ENCODE results near the gene MYCBP2.
"Not testable (repeated sequence)": the region's sequence is repeated elsewhere in the genome, so short reads cannot be mapped to it uniquely, and the experiment has no call there.

The MYCBP2 gene

DNA sequence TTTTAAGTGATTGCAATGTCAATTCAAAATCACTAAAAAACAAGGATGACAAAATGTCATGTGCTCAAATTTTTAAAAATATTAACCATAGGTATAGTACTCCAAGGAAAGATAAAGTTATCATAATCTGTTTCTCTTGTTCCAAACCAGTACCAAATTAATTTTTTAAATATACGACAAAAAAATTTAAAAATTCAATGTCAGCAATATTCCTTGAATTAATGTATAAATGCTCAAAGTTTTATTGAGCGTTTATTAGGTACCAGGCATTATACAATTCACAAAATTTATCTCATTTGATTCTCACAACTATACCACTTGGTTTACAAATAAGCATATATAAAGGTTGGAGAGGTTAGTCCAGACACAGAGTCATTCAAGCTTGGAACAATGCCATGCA is 64.7 kb downstream of the MYCBP2 start:
- H3K27ac ChIP-seq (ENCODE audit: insufficient read depth in 1 of 2, low read depth in 1 of 2, low read length in 2 of 2, poor library complexity in 1 of 2, severe bottlenecking in 2 of 2) = no peak overlapping the region
- POLR2A ChIA-PET = no interaction called here
- no peaks in the 10 kb centered on the region for H3K4me1 ChIP-seq (ENCODE audit: control extremely low read depth in 1 of 4, control insufficient read depth in 4 of 4, insufficient read depth in 4 of 4, low read length in 3 of 4)
- no peaks in the 10 kb centered on the region for H3K9me3 ChIP-seq (ENCODE audit: control extremely low read depth in 1 of 5, control insufficient read depth in 4 of 5, insufficient read depth in 2 of 5, low read depth in 1 of 5, low read length in 4 of 5)
- DNase-seq = no peak
- whole genome bisulfite sequencing (ENCODE audit: insufficient coverage) = no CpG with 5 or more reads among the region's 2 CpGs
- H3K27me3 ChIP-seq (replicated peaks in 2 of 5; ENCODE audit: control insufficient read depth in 4 of 5, insufficient read depth in 5 of 5, low read length in 4 of 5) = no peaks in the 10 kb centered on the region
- H3K4me3 ChIP-seq (ENCODE audit: control insufficient read depth in 1 of 7, extremely low read depth in 1 of 7, insufficient read depth in 4 of 7, low read depth in 2 of 7, low read length in 6 of 7) = no peak overlapping the region
- H3K36me3 ChIP-seq (ENCODE audit: control insufficient read depth in 4 of 4, insufficient read depth in 4 of 4, low read length in 3 of 4) = peaks cover 35 to 64% (median 48%) of the 10 kb centered on the region in 4 experiments
- CTCF ChIA-PET = no interaction called here

DNA sequence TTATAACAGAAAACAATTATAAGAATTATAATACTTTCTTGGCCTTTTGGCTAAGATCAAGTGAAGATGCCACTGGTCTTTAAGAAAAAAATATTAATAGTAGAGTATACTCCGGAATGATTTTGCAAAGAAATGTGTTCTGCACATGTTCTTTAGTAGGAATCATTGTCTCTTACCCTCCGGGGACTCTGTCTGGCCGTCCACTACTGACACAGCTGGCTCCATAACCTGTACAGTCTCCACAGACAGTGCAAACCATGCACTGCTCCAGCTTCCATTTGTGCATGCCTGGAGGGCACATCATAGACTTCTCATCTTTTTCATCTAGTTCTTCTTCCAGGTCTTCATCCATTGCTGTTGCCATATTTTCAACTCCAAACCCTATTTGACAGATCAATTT is 75.9 kb downstream of the MYCBP2 start:
- peaks cover 14 to 37% (median 20%) of the 10 kb centered on the region in 4 experiments for H3K36me3 ChIP-seq (ENCODE audit: control insufficient read depth in 4 of 4, insufficient read depth in 4 of 4, low read length in 3 of 4)
- WGBS (ENCODE audit: insufficient coverage) = 100% methylated on average over 3 of the region's 3 CpGs
- CTCF ChIA-PET = no interaction called here

DNA sequence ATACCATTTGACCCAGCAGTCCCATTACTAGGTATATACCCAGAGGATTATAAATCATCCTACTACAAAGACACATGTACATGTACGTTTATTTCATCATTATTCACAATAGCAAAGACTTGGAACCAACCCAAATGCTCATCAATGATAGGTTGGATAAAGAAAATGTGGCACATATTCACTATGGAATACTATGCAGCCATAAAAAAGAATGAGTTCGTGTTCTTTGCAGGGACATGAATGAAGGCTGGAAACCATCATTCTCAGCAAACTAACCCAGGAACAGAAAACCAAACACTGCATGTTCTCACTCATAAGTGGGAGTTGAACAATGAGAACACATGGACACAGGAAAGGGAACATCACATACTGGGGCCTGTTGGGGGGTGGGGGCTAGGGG is 81.7 kb downstream of the MYCBP2 start:
- no CpG with 5 or more reads among the region's 2 CpGs for WGBS (ENCODE audit: insufficient coverage)
- H3K4me1 ChIP-seq (ENCODE audit: control extremely low read depth in 1 of 4, control insufficient read depth in 4 of 4, insufficient read depth in 4 of 4, low read length in 3 of 4); H3K27ac ChIP-seq (ENCODE audit: insufficient read depth in 1 of 2, low read depth in 1 of 2, low read length in 2 of 2, poor library complexity in 1 of 2, severe bottlenecking in 2 of 2); H3K27me3 ChIP-seq (replicated peaks in 2 of 5; ENCODE audit: control insufficient read depth in 4 of 5, insufficient read depth in 5 of 5, low read length in 4 of 5); CTCF ChIA-PET; H3K9me3 ChIP-seq (ENCODE audit: control extremely low read depth in 1 of 5, control insufficient read depth in 4 of 5, insufficient read depth in 2 of 5, low read depth in 1 of 5, low read length in 4 of 5); H3K4me3 ChIP-seq (ENCODE audit: control insufficient read depth in 1 of 7, extremely low read depth in 1 of 7, insufficient read depth in 4 of 7, low read depth in 2 of 7, low read length in 6 of 7); POLR2A ChIA-PET; DNase-seq: not testable (repeated sequence)
- H3K36me3 ChIP-seq (ENCODE audit: control insufficient read depth in 4 of 4, insufficient read depth in 4 of 4, low read length in 3 of 4) = peaks cover 22 to 52% (median 30%) of the 10 kb centered on the region in 4 experiments

More for the DNA sequence above, 75.9 kb downstream of the MYCBP2 start:
- POLR2A ChIA-PET = no interaction called here
- Histone ChIP-seq H3K27me3 (replicated peaks in 2 of 5; ENCODE audit: control insufficient read depth in 4 of 5, insufficient read depth in 5 of 5, low read length in 4 of 5) (no peaks in the 10 kb centered on the region), H3K4me1 (ENCODE audit: control extremely low read depth in 1 of 4, control insufficient read depth in 4 of 4, insufficient read depth in 4 of 4, low read length in 3 of 4) (no peaks in the 10 kb centered on the region), H3K9me3 (ENCODE audit: control extremely low read depth in 1 of 5, control insufficient read depth in 4 of 5, insufficient read depth in 2 of 5, low read depth in 1 of 5, low read length in 4 of 5) (no peaks in the 10 kb centered on the region), H3K4me3 (ENCODE audit: control insufficient read depth in 1 of 7, extremely low read depth in 1 of 7, insufficient read depth in 4 of 7, low read depth in 2 of 7, low read length in 6 of 7) (no peak overlapping the region), H3K27ac (ENCODE audit: insufficient read depth in 1 of 2, low read depth in 1 of 2, low read length in 2 of 2, poor library complexity in 1 of 2, severe bottlenecking in 2 of 2) (no peak overlapping the region)
- DNase-seq = no peak

DNA sequence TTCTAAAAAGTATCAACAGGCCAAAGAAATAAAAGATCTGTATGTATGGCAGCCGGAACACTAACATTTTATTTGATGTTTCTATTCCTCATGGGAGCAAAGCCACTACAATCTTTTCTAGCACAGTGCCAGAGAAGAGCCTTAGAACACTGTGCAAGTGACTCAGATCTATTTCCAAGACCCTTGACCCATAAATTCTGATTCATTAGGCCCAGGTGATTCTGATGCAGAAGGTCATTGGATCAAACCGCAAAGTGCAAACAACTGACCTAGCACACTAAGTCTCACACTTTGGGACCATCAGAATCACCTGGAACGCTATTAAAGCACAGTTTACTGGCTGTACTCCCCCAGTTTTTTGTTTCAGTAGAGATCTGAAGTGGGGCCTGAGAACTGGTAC is 87.6 kb downstream of the MYCBP2 start:
- H3K4me1 ChIP-seq (ENCODE audit: control extremely low read depth in 1 of 4, control insufficient read depth in 4 of 4, insufficient read depth in 4 of 4, low read length in 3 of 4) = no peaks in the 10 kb centered on the region
- no peaks in the 10 kb centered on the region for H3K9me3 ChIP-seq (ENCODE audit: control extremely low read depth in 1 of 5, control insufficient read depth in 4 of 5, insufficient read depth in 2 of 5, low read depth in 1 of 5, low read length in 4 of 5)
- CTCF ChIA-PET = no interaction called here
- POLR2A ChIA-PET = no interaction called here
- no peak for DNase-seq
- H3K27me3 ChIP-seq (replicated peaks in 2 of 5; ENCODE audit: control insufficient read depth in 4 of 5, insufficient read depth in 5 of 5, low read length in 4 of 5) = no peaks in the 10 kb centered on the region
- 100% methylated on average over 3 of the region's 3 CpGs for WGBS (ENCODE audit: insufficient coverage)
- H3K36me3 ChIP-seq (ENCODE audit: control insufficient read depth in 4 of 4, insufficient read depth in 4 of 4, low read length in 3 of 4) = peaks cover 14 to 61% (median 25%) of the 10 kb centered on the region in 4 experiments
- no peak overlapping the region for H3K27ac ChIP-seq (ENCODE audit: insufficient read depth in 1 of 2, low read depth in 1 of 2, low read length in 2 of 2, poor library complexity in 1 of 2, severe bottlenecking in 2 of 2)
- H3K4me3 ChIP-seq (ENCODE audit: control insufficient read depth in 1 of 7, extremely low read depth in 1 of 7, insufficient read depth in 4 of 7, low read depth in 2 of 7, low read length in 6 of 7) = no peak overlapping the region

DNA sequence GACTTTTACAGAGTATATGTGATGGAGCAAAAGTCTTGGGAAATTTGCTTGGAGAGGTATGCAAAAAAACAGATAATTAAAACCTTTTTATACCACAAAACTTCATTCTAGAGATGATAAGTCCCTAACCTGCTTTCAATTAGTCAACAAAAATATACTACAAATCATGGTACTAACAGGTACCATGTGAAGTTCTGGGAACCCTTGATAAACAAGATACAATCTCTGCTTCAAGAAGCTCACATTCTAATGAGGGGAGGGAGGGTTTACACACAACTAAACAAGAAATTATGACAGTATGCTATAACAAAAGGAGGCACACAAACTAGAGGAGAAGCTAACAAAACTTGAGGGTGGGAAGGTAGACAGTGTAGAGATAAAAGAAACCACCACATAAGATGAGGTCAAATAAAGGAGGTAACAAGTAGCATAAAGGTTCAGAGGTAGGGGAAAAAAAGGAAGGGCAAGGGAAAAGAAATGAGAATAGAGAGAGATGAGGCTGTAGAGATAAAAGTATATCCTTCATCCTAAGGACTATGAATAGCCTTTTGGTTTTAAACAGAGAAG is 91.4 kb downstream of the MYCBP2 start:
- Histone ChIP-seq H3K27ac (ENCODE audit: insufficient read depth in 1 of 2, low read depth in 1 of 2, low read length in 2 of 2, poor library complexity in 1 of 2, severe bottlenecking in 2 of 2) (no peak overlapping the region), H3K36me3 (ENCODE audit: control insufficient read depth in 4 of 4, insufficient read depth in 4 of 4, low read length in 3 of 4) (peaks cover 6 to 43% (median 12%) of the 10 kb centered on the region in 4 experiments)

DNA sequence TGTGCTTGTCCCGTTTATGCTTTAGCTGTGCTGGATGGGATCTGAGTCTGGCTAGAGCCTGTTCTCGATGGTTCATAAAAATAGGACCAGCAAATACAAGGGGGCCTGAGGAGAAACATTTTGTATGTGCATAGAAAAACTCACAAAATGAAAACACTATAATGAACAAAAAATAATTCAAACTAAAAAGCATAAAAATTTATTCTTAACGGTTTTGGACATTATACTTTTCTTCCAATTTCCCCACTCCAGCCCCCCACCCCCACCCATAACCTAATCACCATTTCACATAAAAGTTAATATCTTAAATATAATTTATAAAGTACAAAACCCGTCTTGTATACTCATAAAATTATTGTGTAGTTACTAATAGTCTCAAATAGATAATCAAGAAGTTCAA is 93.7 kb downstream of the MYCBP2 start:
- WGBS (ENCODE audit: insufficient coverage) = 100% methylated on average over 1 of the region's 4 CpGs
- H3K27me3 ChIP-seq (replicated peaks in 2 of 5; ENCODE audit: control insufficient read depth in 4 of 5, insufficient read depth in 5 of 5, low read length in 4 of 5) = no peaks in the 10 kb centered on the region
- CTCF ChIA-PET = no interaction called here
- H3K9me3 ChIP-seq (ENCODE audit: control extremely low read depth in 1 of 5, control insufficient read depth in 4 of 5, insufficient read depth in 2 of 5, low read depth in 1 of 5, low read length in 4 of 5) = no peaks in the 10 kb centered on the region
- peaks cover 3 to 36% (median 5%) of the 10 kb centered on the region in 4 experiments for H3K36me3 ChIP-seq (ENCODE audit: control insufficient read depth in 4 of 4, insufficient read depth in 4 of 4, low read length in 3 of 4)
- POLR2A ChIA-PET = no interaction called here
- H3K4me3 ChIP-seq (ENCODE audit: control insufficient read depth in 1 of 7, extremely low read depth in 1 of 7, insufficient read depth in 4 of 7, low read depth in 2 of 7, low read length in 6 of 7) = no peak overlapping the region
- H3K27ac ChIP-seq (ENCODE audit: insufficient read depth in 1 of 2, low read depth in 1 of 2, low read length in 2 of 2, poor library complexity in 1 of 2, severe bottlenecking in 2 of 2) = no peak overlapping the region
- no peak for DNase-seq
- no peaks in the 10 kb centered on the region for H3K4me1 ChIP-seq (ENCODE audit: control extremely low read depth in 1 of 4, control insufficient read depth in 4 of 4, insufficient read depth in 4 of 4, low read length in 3 of 4)

More for the DNA sequence above, 91.4 kb downstream of the MYCBP2 start:
- POLR2A ChIA-PET = interaction anchor here (0.7 kb wide), 1 partner anchor 13 kb away, joined by 6 read pairs; no protein-coding TSS in a partner anchor
- CTCF ChIA-PET = interaction anchor here (1.3 kb wide), 1 partner anchor 49 kb away, joined by 3 read pairs; no protein-coding TSS in a partner anchor
- Histone ChIP-seq H3K4me1 (ENCODE audit: control extremely low read depth in 1 of 4, control insufficient read depth in 4 of 4, insufficient read depth in 4 of 4, low read length in 3 of 4) (no peaks in the 10 kb centered on the region), H3K9me3 (ENCODE audit: control extremely low read depth in 1 of 5, control insufficient read depth in 4 of 5, insufficient read depth in 2 of 5, low read depth in 1 of 5, low read length in 4 of 5) (no peaks in the 10 kb centered on the region), H3K4me3 (ENCODE audit: control insufficient read depth in 1 of 7, extremely low read depth in 1 of 7, insufficient read depth in 4 of 7, low read depth in 2 of 7, low read length in 6 of 7) (no peak overlapping the region), H3K27me3 (replicated peaks in 2 of 5; ENCODE audit: control insufficient read depth in 4 of 5, insufficient read depth in 5 of 5, low read length in 4 of 5) (no peaks in the 10 kb centered on the region)
- DNase-seq = no peak

DNA sequence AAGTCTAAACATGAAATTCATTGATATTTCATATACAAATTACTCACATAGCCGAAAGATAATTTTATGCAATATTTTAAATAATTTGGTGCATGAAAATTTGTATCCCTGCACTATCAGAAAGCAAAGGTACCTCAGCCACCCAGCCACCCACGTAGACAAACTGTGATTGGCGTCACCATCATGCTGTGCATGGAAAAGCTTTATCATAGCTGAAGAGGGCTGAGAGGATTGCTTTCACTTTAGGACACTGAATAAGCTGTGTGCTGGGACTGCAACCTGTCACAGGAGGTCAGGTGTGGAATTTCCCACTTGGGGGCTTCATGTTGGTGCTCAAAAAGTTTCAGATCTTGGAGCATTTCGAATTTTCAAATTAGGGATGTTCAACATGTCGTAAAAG is 96.3 kb downstream of the MYCBP2 start:
- Histone ChIP-seq H3K27me3 (replicated peaks in 2 of 5; ENCODE audit: control insufficient read depth in 4 of 5, insufficient read depth in 5 of 5, low read length in 4 of 5) (no peaks in the 10 kb centered on the region), H3K36me3 (ENCODE audit: control insufficient read depth in 4 of 4, insufficient read depth in 4 of 4, low read length in 3 of 4) (peaks cover 3 to 24% (median 8%) of the 10 kb centered on the region in 4 experiments), H3K27ac (ENCODE audit: insufficient read depth in 1 of 2, low read depth in 1 of 2, low read length in 2 of 2, poor library complexity in 1 of 2, severe bottlenecking in 2 of 2) (no peak overlapping the region), H3K9me3 (ENCODE audit: control extremely low read depth in 1 of 5, control insufficient read depth in 4 of 5, insufficient read depth in 2 of 5, low read depth in 1 of 5, low read length in 4 of 5) (no peaks in the 10 kb centered on the region), H3K4me1 (ENCODE audit: control extremely low read depth in 1 of 4, control insufficient read depth in 4 of 4, insufficient read depth in 4 of 4, low read length in 3 of 4) (no peaks in the 10 kb centered on the region), H3K4me3 (ENCODE audit: control insufficient read depth in 1 of 7, extremely low read depth in 1 of 7, insufficient read depth in 4 of 7, low read depth in 2 of 7, low read length in 6 of 7) (no peak overlapping the region)
- DNase-seq = no peak
- CTCF ChIA-PET = no interaction called here
- POLR2A ChIA-PET = interaction anchor here (0.7 kb wide), 1 partner anchor 13 kb away, joined by 4 read pairs; no protein-coding TSS in a partner anchor
- WGBS (ENCODE audit: insufficient coverage) = 100% methylated on average over 2 of the region's 5 CpGs

All from common myeloid progenitor, CD34-positive (primary cell).